Endothelial cell (in vitro differentiated cells): ENCODE results near the gene PDE5A. TPM values are rescaled to one million over a fixed set of nuclear protein-coding genes. Genes with fewer than 3 reads are reported as not detected.

Experiments
- DNase-seq: peaks from one replicate; pipeline ENCODE4 v3.0.0; 2021; ENCODE audit warnings: low spot score
- H3K27ac Mint-ChIP-seq: one replicate; pipeline ENCODE4 v1.8.0; 2021; ENCODE audit warnings: mixed read lengths, inconsistent platforms; ENCODE audit not compliant: unreplicated experiment
- H3K27me3 Mint-ChIP-seq: one replicate; pipeline ENCODE4 v1.8.0; 2021; ENCODE audit warnings: mild to moderate bottlenecking, moderate library complexity, mixed read lengths, inconsistent platforms; ENCODE audit not compliant: unreplicated experiment
- H3K36me3 Mint-ChIP-seq: one replicate; pipeline ENCODE4 v1.8.0; 2021; ENCODE audit warnings: mild to moderate bottlenecking, low read depth, mixed read lengths, inconsistent platforms; ENCODE audit not compliant: unreplicated experiment
- H3K4me1 Mint-ChIP-seq: one replicate; pipeline ENCODE4 v1.8.0; 2021; ENCODE audit warnings: mild to moderate bottlenecking, mixed read lengths, inconsistent platforms; ENCODE audit not compliant: unreplicated experiment
- H3K4me3 Mint-ChIP-seq: one replicate; pipeline ENCODE4 v1.8.0; 2021; ENCODE audit warnings: mild to moderate bottlenecking, mixed read lengths, inconsistent platforms; ENCODE audit not compliant: unreplicated experiment
- H3K9me3 Mint-ChIP-seq: one replicate; pipeline ENCODE4 v1.8.0; 2021; ENCODE audit warnings: mixed read lengths, inconsistent platforms; ENCODE audit not compliant: unreplicated experiment
- total RNA-seq: library from RNA; stranded (reverse); fragmentation: NEBNext Ultra II Directional; extraction: Animal tissue kit (Norgen Biotek cat#: 25700); gene quantifications from one replicate; pipeline ENCODE4 v1.2.1, GENCODE V29; 2021; ENCODE audit not compliant: unreplicated experiment
- TF ChIP-seq, protein P1 (sequence below): fragments of 200-600 bp; sonication (generic); IDR thresholded peaks from one replicate; pipeline ENCODE4 v1.5.0; 2021; ENCODE audit warnings: antibody characterized with exemption; ENCODE audit not compliant: unreplicated experiment

Gene PDE5A
- total RNA-seq, 1 donor from 2014 or later = 3.4 TPM

DNA sequence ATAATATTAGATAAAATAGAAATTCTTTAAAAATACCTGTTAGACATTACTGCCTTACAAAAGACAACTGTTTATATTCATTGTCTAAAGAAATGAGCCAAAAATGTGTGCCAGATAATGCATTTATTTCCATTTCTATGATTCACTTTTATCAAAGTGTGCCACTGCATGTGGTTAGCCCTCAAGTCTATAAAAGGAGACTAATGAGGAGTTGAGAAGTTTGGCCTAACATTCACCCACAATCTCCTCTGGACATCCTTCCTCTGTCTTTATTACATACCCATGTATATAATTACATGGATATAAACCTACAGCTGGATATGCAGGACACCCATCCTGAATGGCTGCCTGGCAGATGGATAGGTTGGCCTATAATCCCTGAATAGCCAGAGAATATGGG is 42.6 kb upstream of the PDE5A start:
- DNase-seq = no peak
- H3K36me3 Mint-ChIP-seq = no peaks in the 10 kb centered on the region
- no peaks in the 10 kb centered on the region for H3K9me3 Mint-ChIP-seq
- peaks cover 3% of the 10 kb centered on the region for H3K4me1 Mint-ChIP-seq
- H3K27me3 Mint-ChIP-seq = peaks cover 1% of the 10 kb centered on the region
- H3K4me3 Mint-ChIP-seq = no peak overlapping the region
- H3K27ac Mint-ChIP-seq = no peak overlapping the region
- TF ChIP-seq, protein P1, sequence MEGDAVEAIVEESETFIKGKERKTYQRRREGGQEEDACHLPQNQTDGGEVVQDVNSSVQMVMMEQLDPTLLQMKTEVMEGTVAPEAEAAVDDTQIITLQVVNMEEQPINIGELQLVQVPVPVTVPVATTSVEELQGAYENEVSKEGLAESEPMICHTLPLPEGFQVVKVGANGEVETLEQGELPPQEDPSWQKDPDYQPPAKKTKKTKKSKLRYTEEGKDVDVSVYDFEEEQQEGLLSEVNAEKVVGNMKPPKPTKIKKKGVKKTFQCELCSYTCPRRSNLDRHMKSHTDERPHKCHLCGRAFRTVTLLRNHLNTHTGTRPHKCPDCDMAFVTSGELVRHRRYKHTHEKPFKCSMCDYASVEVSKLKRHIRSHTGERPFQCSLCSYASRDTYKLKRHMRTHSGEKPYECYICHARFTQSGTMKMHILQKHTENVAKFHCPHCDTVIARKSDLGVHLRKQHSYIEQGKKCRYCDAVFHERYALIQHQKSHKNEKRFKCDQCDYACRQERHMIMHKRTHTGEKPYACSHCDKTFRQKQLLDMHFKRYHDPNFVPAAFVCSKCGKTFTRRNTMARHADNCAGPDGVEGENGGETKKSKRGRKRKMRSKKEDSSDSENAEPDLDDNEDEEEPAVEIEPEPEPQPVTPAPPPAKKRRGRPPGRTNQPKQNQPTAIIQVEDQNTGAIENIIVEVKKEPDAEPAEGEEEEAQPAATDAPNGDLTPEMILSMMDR = no peak

DNA sequence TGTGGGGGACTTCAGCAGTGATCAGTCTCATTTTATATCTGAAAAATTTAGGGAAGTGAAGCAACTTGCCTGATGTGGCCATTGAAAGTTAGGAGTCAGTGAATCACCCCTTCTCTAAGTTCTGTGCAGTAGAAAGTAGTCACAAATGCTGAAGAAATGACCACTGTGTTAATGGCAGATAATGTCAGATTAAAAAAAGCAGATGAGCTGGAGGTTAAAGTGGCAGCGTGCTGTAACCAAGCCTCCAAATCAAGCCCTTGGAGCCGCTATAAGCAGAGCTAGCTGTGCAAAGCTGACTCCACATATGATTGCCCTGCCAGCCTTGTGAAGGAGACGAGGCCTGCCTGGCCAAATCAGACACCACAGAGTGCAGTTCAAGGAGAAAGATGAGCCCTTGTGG is 39.2 kb upstream of the PDE5A start:
- H3K27ac Mint-ChIP-seq = no peak overlapping the region
- no peak for DNase-seq

DNA sequence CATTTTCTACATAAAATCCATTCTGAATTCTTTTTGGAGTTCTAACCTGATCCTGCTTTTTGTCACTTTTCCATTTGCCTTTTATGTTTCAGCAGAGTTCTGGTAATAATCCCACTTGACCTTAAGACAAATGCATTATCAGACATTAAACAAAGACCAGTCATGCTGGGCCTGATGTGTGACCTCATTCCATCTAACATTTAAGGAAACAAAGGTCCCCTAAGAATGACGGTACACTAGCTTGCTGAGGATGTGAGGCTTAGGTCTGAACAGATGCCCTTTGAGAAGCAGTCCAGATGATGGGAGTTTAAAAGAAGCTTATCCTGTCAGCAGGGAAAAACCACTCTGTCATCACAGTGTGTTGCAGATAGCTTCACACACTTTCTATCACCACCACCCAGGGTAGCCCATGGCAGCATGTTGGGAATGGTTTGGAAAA is 38.1 kb upstream of the PDE5A start:
- Mint-ChIP-seq H3K4me1 (peaks cover 8% of the 10 kb centered on the region), H3K27ac (no peak overlapping the region), H3K9me3 (no peaks in the 10 kb centered on the region), H3K4me3 (no peak overlapping the region), H3K27me3 (peaks cover 3% of the 10 kb centered on the region), H3K36me3 (no peaks in the 10 kb centered on the region)
- DNase-seq = no peak
- TF ChIP-seq, protein P1 = no peak

More for the DNA sequence above, 39.2 kb upstream of the PDE5A start:
- Mint-ChIP-seq H3K4me3 (no peak overlapping the region), H3K27me3 (peaks cover 1% of the 10 kb centered on the region), H3K4me1 (peaks cover 5% of the 10 kb centered on the region), H3K36me3 (no peaks in the 10 kb centered on the region), H3K9me3 (no peaks in the 10 kb centered on the region)
- TF ChIP-seq, protein P1 = no peak

DNA sequence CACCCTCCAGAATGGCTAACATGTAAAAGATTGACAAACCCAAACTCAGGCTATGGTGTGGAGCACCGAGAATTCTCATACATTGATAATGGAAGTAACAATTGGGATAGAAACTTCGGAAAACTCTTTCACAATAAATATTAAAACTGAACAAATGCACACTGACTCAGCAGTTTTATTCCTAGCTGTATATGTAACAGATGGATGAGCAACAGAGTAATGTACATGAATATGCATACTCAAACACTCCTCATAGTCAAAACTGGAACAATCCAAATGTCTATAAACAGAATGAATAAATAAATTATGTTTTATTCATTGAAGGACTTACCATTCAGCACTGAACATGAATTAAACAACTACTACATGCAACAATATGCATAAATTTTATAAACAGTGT is 37.1 kb upstream of the PDE5A start:
- Mint-ChIP-seq H3K27ac (no peak overlapping the region), H3K36me3 (no peaks in the 10 kb centered on the region), H3K27me3 (peaks cover 3% of the 10 kb centered on the region), H3K4me3 (no peak overlapping the region), H3K4me1 (peaks cover 8% of the 10 kb centered on the region), H3K9me3 (no peaks in the 10 kb centered on the region)
- no peak for DNase-seq
- TF ChIP-seq, protein P1 = no peak

DNA sequence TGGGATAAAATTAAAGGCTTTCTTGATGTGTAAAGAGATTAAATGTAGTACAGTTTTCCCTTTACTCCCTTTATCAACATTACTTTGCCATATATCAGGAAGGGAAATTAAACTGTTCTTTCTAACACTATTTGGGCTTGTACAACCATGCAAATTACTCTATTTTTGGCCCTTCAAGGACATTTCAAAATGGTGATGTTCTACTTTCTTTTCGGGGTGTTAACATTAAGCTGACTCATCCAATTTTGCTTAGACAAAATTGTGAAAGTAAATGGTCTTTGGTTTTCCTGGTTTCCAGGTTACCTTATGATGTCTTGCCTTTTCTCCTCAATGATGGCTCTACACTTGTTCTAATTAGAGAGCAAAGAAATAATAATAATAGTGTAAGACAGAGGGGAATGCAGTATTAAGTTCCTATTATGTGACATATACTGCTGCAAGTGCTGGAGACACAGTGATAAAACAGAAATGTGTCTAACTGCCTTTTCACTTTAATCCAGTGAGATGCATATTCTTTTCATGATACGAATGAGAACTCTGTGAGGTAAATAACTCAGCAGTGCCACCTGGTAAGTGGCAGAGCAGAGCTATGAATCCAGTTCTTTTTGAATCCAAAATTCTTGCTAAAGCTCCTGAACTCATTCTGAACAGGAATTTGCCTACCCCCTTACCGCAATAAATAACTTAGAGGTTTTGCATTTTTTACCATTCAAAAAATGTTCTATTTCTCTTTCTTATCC is 35.7 kb upstream of the PDE5A start:
- Mint-ChIP-seq H3K27me3 (peaks cover 2% of the 10 kb centered on the region), H3K4me1 (peaks cover 8% of the 10 kb centered on the region), H3K27ac (no peak overlapping the region), H3K36me3 (no peaks in the 10 kb centered on the region), H3K4me3 (no peak overlapping the region), H3K9me3 (no peaks in the 10 kb centered on the region)
- TF ChIP-seq, protein P1 = no peak
- no peak for DNase-seq
